Fibroblast of lung (primary cell): ENCODE measurements around the gene ZNF385D.

Experiments used
- CTCF ChIP-seq, 2 donors: IDR thresholded peaks in 1 of 2; conservative IDR thresholded peaks in 1 of 2; 1 replicate in 1 of 2; 2 replicates in 1 of 2; pipeline ENCODE4 v1.5.1; 2011 to 2012; ENCODE audit warnings: low read length in 2 of 2, control low read depth in 1 of 2, inconsistent platforms in 1 of 2, low read depth in 1 of 2, mild to moderate bottlenecking in 1 of 2
- EZH2 ChIP-seq: IDR thresholded peaks from 2 replicates; pipeline ENCODE4 v1.5.1; 2012; ENCODE audit warnings: low read length, control low read depth, mild to moderate bottlenecking; ENCODE audit errors: missing control alignments

- TF ChIP-seq CTCF (conservative IDR thresholded peaks at IDR 0.05 in 1 of 2, IDR thresholded peaks at IDR 0.05 in 1 of 2; ENCODE audit: low read depth in 1 of 2, low read length in 2 of 2) (no peak), EZH2 (no peak)
Observed at GRCh38 chr3:21509731-21510470, 241.1 kb downstream of the ZNF385D start.
